Activated T-cell treated with anti-CD3 and anti-CD28 coated beads, Interleukin-2, amount 50 U/mL, for 1 hour (primary cell): ENCODE data around the gene COL9A3.

Experiments used
- DNase-seq: peaks from one replicate; pipeline ENCODE4 v3.0.0-alpha.2; 2020

The COL9A3 gene

GRCh38 chr20:62813588-62813987 lies 3.3 kb upstream of the COL9A3 start:
- no peak for DNase-seq

GRCh38 chr20:62814060-62814708 lies 2.7 kb upstream of the COL9A3 start:
- no peak for DNase-seq

- DNase-seq, result no peak
Measured at GRCh38 chr20:62814709-62815065, 2.2 kb upstream of the COL9A3 start.

GRCh38 chr20:62815066-62815991 lies 1.5 kb upstream of the COL9A3 start:
- DNase-seq, result no peak

- DNase-seq, result no peak
Measured at GRCh38 chr20:62816031-62816883, 593 bp upstream of the COL9A3 start.

- DNase-seq, result no peak
Measured at GRCh38 chr20:62817975-62818591, 1.2 kb downstream of the COL9A3 start.

GRCh38 chr20:62818592-62819493 lies 2.0 kb downstream of the COL9A3 start:
- no peak for DNase-seq

- no peak for DNase-seq
Measured at GRCh38 chr20:62819494-62820174, 2.8 kb downstream of the COL9A3 start.

- DNase-seq, result no peak
Measured at GRCh38 chr20:62820208-62820961, 3.5 kb downstream of the COL9A3 start.

- no peak for DNase-seq
Measured at GRCh38 chr20:62820962-62821725, 4.3 kb downstream of the COL9A3 start.

- DNase-seq, result no peak
Measured at GRCh38 chr20:62821726-62822210, 4.9 kb downstream of the COL9A3 start.

- no peak for DNase-seq
Measured at GRCh38 chr20:62822239-62822787, 5.5 kb downstream of the COL9A3 start.

GRCh38 chr20:62822788-62823651 lies 6.2 kb downstream of the COL9A3 start:
- DNase-seq, result no peak

- no peak for DNase-seq
Measured at GRCh38 chr20:62823688-62824475, 7.0 kb downstream of the COL9A3 start.

- DNase-seq, result no peak
Measured at GRCh38 chr20:62824476-62825332, 7.9 kb downstream of the COL9A3 start.

- DNase-seq, result no peak
Measured at GRCh38 chr20:62825333-62825985, 8.6 kb downstream of the COL9A3 start.
